GM23338 (cell line): ENCODE results near the gene APOBEC3A. TPM values are rescaled to one million over a fixed set of nuclear protein-coding genes. Genes with fewer than 3 reads are reported as not detected.
"Not testable (repeated sequence)": the region's sequence is repeated elsewhere in the genome, so short reads cannot be mapped to it uniquely, and the experiment has no call there.

Experiments used
- ATAC-seq: fragments of 200-7000 bp; cut with Tn5 transposase; 3 replicates; pipeline ENCODE4 v1.9.1; 2020
- DNase-seq: peaks from one replicate; pipeline ENCODE4 v3.0.0-alpha.2; 2015; ENCODE audit warnings: low spot score
- H2AFZ ChIP-seq: fragments of 200-600 bp; sonication (generic); 2 replicates; pipeline ENCODE4 v1.8.0; 2016; ENCODE audit warnings: antibody characterized with exemption, mild to moderate bottlenecking, moderate library complexity
- H3F3A ChIP-seq: fragments of 200-600 bp; sonication (generic); replicated peaks from 2 replicates; pipeline ENCODE4 v1.8.0; 2017; ENCODE audit warnings: antibody characterized with exemption, mixed run types, low read depth
- H3K27ac ChIP-seq: fragments of 200-600 bp; sonication (generic); 2 replicates; pipeline ENCODE4 v1.6.1; 2016; ENCODE audit warnings: low read depth
- H3K27me3 ChIP-seq: fragments of 200-600 bp; sonication (generic); 2 replicates; pipeline ENCODE4 v1.8.0; 2016; ENCODE audit warnings: mild to moderate bottlenecking, mixed run types, moderate library complexity; ENCODE audit not compliant: insufficient read depth
- H3K36me3 ChIP-seq: fragments of 200-600 bp; sonication (generic); 2 replicates; pipeline ENCODE4 v1.8.0; 2016; ENCODE audit warnings: mild to moderate bottlenecking; ENCODE audit not compliant: insufficient read depth
- H3K4me1 ChIP-seq: fragments of 200-600 bp; sonication (generic); 2 replicates; pipeline ENCODE4 v1.8.0; 2016; ENCODE audit warnings: mild to moderate bottlenecking, moderate library complexity; ENCODE audit not compliant: insufficient read depth
- H3K4me2 ChIP-seq: fragments of 200-600 bp; sonication (generic); 2 replicates; pipeline ENCODE4 v1.7.1; 2017; ENCODE audit warnings: mixed run types
- H3K4me3 ChIP-seq: fragments of 200-600 bp; sonication (generic); 2 replicates; pipeline ENCODE4 v1.6.1; 2016; ENCODE audit warnings: mixed run types
- H3K79me2 ChIP-seq: fragments of 200-600 bp; sonication (generic); replicated peaks from 2 replicates; pipeline ENCODE4 v1.8.0; 2017; ENCODE audit warnings: mild to moderate bottlenecking; ENCODE audit not compliant: insufficient read depth
- H3K9me2 ChIP-seq: fragments of 200-600 bp; sonication (generic); 2 replicates; pipeline ENCODE4 v1.8.0; 2017; ENCODE audit not compliant: insufficient read depth
- H4K20me1 ChIP-seq: fragments of 200-600 bp; sonication (generic); replicated peaks from 2 replicates; pipeline ENCODE4 v1.8.0; 2017; ENCODE audit warnings: mild to moderate bottlenecking; ENCODE audit not compliant: insufficient read depth
- H3K27ac Mint-ChIP-seq: 2 replicates; pipeline ENCODE4 v1.8.0; 2020; ENCODE audit warnings: inconsistent platforms, mild to moderate bottlenecking, moderate library complexity, mixed read lengths
- H3K27me3 Mint-ChIP-seq: 3 replicates; pipeline ENCODE4 v1.8.0; 2022; ENCODE audit warnings: low read depth, mild to moderate bottlenecking, moderate library complexity, mixed read lengths, inconsistent platforms; ENCODE audit not compliant: insufficient read depth, poor library complexity
- H3K36me3 Mint-ChIP-seq: 3 replicates; pipeline ENCODE4 v1.8.0; 2021; ENCODE audit warnings: low read depth, mild to moderate bottlenecking, inconsistent platforms, moderate library complexity, mixed read lengths
- H3K4me1 Mint-ChIP-seq: 3 replicates; pipeline ENCODE4 v1.8.0; 2020; ENCODE audit warnings: mild to moderate bottlenecking, inconsistent platforms, mixed read lengths
- H3K4me3 Mint-ChIP-seq: 3 replicates; pipeline ENCODE4 v1.8.0; 2021; ENCODE audit warnings: moderate library complexity, mild to moderate bottlenecking, inconsistent platforms, mixed read lengths
- H3K9me3 Mint-ChIP-seq: 3 replicates; pipeline ENCODE4 v1.8.0; 2020; ENCODE audit warnings: moderate library complexity, mild to moderate bottlenecking, inconsistent platforms, mixed read lengths
- STAT1 ChIP-seq: IDR thresholded peaks from one replicate; pipeline ENCODE4 v1.6.1; 2016; ENCODE audit warnings: antibody characterized with exemption; ENCODE audit not compliant: unreplicated experiment
- ZNF331 ChIP-seq: fragments of 250-450 bp; sonication (Bioruptor Pico); IDR thresholded peaks from 2 replicates; pipeline ENCODE4 v1.5.0; 2020; ENCODE audit warnings: low read depth, mild to moderate bottlenecking, moderate library complexity
- polyA plus RNA-seq: library from polyadenylated mRNA; unstranded; fragments of >200 nt; fragmentation: Nextera tagmentation; extraction: Ambion mirVana; gene quantifications from 2 replicates; pipeline ENCODE4 v1.2.1, GENCODE V29; 2016
- total RNA-seq: library from RNA; depleted of rRNA; stranded (reverse); fragments of >200 nt; shearing (Covaris generic); gene quantifications from 2 replicates; pipeline ENCODE4 v1.2.3, GENCODE V29; 2014
- TF ChIP-seq, protein P1 (sequence below): IDR thresholded peaks from one replicate; pipeline ENCODE4 v1.6.1; 2018; ENCODE audit warnings: antibody characterized with exemption; ENCODE audit not compliant: unreplicated experiment
- TF ChIP-seq, protein P2 (sequence below): IDR thresholded peaks from 2 replicates; pipeline ENCODE4 v1.6.1; 2016; ENCODE audit warnings: antibody characterized with exemption

The APOBEC3A gene
- total and polyA plus RNA-seq, 2 experiments from 2014 or later = 0.21 TPM; not detected in 1

DNA sequence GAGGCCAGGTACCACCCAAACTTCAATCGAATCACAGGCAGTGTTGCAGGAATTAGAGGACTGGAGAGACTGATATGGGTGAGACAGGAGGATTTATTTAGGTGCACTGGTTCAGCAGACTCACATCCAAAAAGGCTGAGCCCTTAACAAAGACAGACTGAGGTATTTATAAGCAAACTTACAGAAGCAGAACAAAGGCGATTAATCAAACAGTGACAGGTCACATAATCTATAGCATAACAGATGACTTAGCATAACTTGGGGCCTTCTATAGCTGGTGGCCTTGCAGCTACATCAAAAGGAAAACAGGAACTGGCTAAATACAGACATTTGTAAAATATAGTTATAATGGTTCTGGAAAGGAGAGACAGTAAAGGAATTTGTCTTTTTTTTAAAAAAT lies 26.8 kb downstream of the APOBEC3A start:
- Mint-ChIP-seq H3K27ac (no peak overlapping the region), H3K4me3 (no peak overlapping the region), H3K4me1 (peaks cover 20% of the 10 kb centered on the region), H3K36me3 (peaks cover 36% of the 10 kb centered on the region), H3K27me3 (peaks cover 23% of the 10 kb centered on the region), H3K9me3 (peaks cover 39% of the 10 kb centered on the region)
- Histone ChIP-seq H3K79me2 (no peaks in the 10 kb centered on the region), H3K27me3 (0 out of 2 replicates have a peak, but pooled peaks cover 5% of the 10 kb centered on the region), H3K9me2 (no peaks in the 10 kb centered on the region), H3K4me3 (no peak overlapping the region), H3K4me1 (peaks cover 11% of the 10 kb centered on the region), H4K20me1 (no peaks in the 10 kb centered on the region), H3K27ac (no peak overlapping the region), H3K36me3 (peaks cover 7% of the 10 kb centered on the region; the same call in 1 of the 2 replicates), H3F3A (0 out of 2 replicates have a peak, but pooled peaks cover 9% of the 10 kb centered on the region), H3K4me2 (no peak overlapping the region), H2AFZ (no peak overlapping the region)
- ATAC-seq (no peak), DNase-seq (no peak)
- TF ChIP-seq, protein P1, sequence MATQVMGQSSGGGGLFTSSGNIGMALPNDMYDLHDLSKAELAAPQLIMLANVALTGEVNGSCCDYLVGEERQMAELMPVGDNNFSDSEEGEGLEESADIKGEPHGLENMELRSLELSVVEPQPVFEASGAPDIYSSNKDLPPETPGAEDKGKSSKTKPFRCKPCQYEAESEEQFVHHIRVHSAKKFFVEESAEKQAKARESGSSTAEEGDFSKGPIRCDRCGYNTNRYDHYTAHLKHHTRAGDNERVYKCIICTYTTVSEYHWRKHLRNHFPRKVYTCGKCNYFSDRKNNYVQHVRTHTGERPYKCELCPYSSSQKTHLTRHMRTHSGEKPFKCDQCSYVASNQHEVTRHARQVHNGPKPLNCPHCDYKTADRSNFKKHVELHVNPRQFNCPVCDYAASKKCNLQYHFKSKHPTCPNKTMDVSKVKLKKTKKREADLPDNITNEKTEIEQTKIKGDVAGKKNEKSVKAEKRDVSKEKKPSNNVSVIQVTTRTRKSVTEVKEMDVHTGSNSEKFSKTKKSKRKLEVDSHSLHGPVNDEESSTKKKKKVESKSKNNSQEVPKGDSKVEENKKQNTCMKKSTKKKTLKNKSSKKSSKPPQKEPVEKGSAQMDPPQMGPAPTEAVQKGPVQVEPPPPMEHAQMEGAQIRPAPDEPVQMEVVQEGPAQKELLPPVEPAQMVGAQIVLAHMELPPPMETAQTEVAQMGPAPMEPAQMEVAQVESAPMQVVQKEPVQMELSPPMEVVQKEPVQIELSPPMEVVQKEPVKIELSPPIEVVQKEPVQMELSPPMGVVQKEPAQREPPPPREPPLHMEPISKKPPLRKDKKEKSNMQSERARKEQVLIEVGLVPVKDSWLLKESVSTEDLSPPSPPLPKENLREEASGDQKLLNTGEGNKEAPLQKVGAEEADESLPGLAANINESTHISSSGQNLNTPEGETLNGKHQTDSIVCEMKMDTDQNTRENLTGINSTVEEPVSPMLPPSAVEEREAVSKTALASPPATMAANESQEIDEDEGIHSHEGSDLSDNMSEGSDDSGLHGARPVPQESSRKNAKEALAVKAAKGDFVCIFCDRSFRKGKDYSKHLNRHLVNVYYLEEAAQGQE = no peak
- no peak for TF ChIP-seq ZNF331 (CRISPR knock-in tag)
- TF ChIP-seq, protein P2, sequence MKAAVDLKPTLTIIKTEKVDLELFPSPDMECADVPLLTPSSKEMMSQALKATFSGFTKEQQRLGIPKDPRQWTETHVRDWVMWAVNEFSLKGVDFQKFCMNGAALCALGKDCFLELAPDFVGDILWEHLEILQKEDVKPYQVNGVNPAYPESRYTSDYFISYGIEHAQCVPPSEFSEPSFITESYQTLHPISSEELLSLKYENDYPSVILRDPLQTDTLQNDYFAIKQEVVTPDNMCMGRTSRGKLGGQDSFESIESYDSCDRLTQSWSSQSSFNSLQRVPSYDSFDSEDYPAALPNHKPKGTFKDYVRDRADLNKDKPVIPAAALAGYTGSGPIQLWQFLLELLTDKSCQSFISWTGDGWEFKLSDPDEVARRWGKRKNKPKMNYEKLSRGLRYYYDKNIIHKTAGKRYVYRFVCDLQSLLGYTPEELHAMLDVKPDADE = no peak
- TF ChIP-seq STAT1 = no peak

DNA sequence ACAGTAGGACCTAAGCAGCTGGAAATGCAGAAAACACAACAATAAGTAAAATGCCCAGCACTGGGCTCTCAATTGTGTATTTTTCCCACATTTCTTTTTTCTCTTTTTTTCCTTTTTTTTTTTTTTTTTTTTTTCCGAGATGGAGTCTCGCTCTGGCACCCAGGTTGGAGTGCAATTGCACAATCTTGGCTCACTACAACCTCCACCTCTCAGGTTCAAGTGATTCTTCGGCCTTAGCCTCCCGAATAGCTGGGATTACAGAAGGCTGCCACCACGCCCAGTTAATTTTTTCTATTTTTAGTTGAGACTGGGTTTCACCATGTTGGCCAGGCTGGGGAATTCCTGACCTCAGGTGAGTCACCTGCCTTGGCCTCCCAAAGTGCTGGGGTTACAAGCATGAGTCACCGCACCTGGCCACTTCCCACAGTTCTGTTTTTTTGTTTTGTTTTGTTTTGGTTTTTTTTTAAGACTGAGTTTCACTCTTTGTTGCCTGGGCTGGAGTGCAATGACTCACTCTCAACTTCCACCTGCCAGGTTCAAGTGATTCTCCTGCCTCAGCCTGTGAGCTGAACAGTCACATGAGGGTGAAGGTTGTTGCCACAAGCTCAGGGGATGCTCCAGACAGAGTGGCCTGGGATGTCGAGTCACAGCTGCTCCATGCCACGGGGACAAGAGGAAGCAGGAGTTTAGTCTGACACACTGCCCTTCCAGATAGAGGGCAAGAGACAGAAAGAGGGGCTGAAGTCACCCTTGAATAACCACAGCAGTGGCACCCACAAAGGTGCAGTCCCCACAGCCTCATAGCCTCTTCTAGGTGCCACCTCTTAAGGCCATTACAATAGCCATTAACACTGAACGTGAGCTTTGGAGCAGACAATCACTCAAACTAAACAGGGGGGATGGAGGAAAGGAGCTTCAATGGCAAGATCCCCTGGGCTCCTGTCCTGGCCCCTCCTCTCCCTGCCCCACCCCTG lies 27.7 kb downstream of the APOBEC3A start:
- peaks cover 20% of the 10 kb centered on the region for H3K4me1 Mint-ChIP-seq
- not testable (repeated sequence) for H4K20me1 ChIP-seq, H3K36me3 ChIP-seq, H3K27me3 ChIP-seq, ATAC-seq, H3K9me2 ChIP-seq, H3K4me3 ChIP-seq, H3K27ac Mint-ChIP-seq, H3K4me3 Mint-ChIP-seq, H3K4me2 ChIP-seq, H3K79me2 ChIP-seq, DNase-seq, H3F3A ChIP-seq, H2AFZ ChIP-seq, H3K27ac ChIP-seq
- peaks cover 39% of the 10 kb centered on the region for H3K9me3 Mint-ChIP-seq
- H3K27me3 Mint-ChIP-seq = peaks cover 24% of the 10 kb centered on the region
- H3K4me1 ChIP-seq = peaks cover 11% of the 10 kb centered on the region
- H3K36me3 Mint-ChIP-seq = peaks cover 36% of the 10 kb centered on the region
